ENCODE results near the gene TPRA1. TPM values are rescaled to one million over a fixed set of nuclear protein-coding genes. Genes with fewer than 3 reads are reported as not detected.

TPRA1 gene
- total RNA-seq, 1 experiment from 2014 or later = 35.1 TPM

DNA sequence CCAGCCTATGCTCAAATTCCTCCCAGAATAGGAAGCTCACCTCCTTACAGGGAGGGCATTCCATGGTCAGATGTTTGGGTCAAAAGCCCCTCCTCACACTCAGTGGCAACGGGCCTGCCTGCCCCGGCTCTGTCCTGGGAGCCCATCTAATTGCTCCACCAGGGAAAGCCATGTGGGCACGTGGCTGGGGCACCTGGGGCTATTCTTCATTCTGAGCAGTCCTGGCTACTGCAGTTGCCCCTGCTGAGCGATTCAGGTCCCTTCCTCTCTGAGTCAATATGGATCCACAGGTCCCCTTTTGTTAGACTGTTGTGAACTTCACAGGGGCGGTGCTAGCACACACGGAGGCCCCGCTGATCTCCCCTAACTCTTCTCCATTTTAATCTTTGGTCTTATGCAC lies 39.4 kb downstream of the TPRA1 start:
- Histone ChIP-seq H2AFZ (ENCODE audit: low read depth, low read length, poor library complexity, severe bottlenecking) (no peak overlapping the region), H3K4me3 (replicated peaks in 1 of 2; ENCODE audit: low read depth in 1 of 2, low read length in 2 of 2) (no peak overlapping the region), H3K9me2 (ENCODE audit: insufficient read depth) (no peaks in the 10 kb centered on the region), H3K9ac (ENCODE audit: low read length) (no peak overlapping the region), H3K27ac (ENCODE audit: low read depth, low read length) (no peak overlapping the region), H3K79me2 (ENCODE audit: insufficient read depth, low read length) (no peaks in the 10 kb centered on the region), H3K9me3 (ENCODE audit: control insufficient read depth in 1 of 2, insufficient read depth in 1 of 2, low read depth in 1 of 2, low read length in 2 of 2) (no peaks in the 10 kb centered on the region), H3K36me3 (ENCODE audit: control insufficient read depth in 1 of 2, insufficient read depth in 2 of 2, low read length in 2 of 2) (no peaks in the 10 kb centered on the region), H3K27me3 (ENCODE audit: insufficient read depth, low read length) (no peaks in the 10 kb centered on the region), H3K4me2 (ENCODE audit: low read length) (no peak overlapping the region), H4K20me1 (ENCODE audit: insufficient read depth) (no peaks in the 10 kb centered on the region), H3K4me1 (ENCODE audit: control insufficient read depth in 1 of 2, insufficient read depth in 2 of 2, low read length in 2 of 2) (peaks cover 6 to 19% of the 10 kb centered on the region in 2 experiments; a peak in 3 of 4 replicates)
- TF ChIP-seq POLR2A (IDR thresholded peaks at IDR 0.05; ENCODE audit: borderline replicate concordance, extremely low read depth, insufficient read depth, insufficient read length) (no peak), EGR1 (IDR thresholded peaks at IDR 0.05; ENCODE audit: low read depth) (no peak), EZH2phosphoT487 (IDR thresholded peaks at IDR 0.05; ENCODE audit: borderline replicate concordance) (no peak)
- ChIA-PET POLR2A (no interaction called here), RAD21 (ENCODE audit: low non-redundant PET in 1 of 2, low total read pairs in 2 of 2, uncharacterized antibody in 2 of 2, unreplicated experiment in 2 of 2) (no interaction called here), CTCF (no interaction called here)
- no TSS peak for BruUV-seq (replicated peaks)
- intact Hi-C loops (cut with micrococcal nuclease) = no loop called here
- DNase-seq (ENCODE audit: low read depth, low spot score) (no peak), ATAC-seq (no peak)

DNA sequence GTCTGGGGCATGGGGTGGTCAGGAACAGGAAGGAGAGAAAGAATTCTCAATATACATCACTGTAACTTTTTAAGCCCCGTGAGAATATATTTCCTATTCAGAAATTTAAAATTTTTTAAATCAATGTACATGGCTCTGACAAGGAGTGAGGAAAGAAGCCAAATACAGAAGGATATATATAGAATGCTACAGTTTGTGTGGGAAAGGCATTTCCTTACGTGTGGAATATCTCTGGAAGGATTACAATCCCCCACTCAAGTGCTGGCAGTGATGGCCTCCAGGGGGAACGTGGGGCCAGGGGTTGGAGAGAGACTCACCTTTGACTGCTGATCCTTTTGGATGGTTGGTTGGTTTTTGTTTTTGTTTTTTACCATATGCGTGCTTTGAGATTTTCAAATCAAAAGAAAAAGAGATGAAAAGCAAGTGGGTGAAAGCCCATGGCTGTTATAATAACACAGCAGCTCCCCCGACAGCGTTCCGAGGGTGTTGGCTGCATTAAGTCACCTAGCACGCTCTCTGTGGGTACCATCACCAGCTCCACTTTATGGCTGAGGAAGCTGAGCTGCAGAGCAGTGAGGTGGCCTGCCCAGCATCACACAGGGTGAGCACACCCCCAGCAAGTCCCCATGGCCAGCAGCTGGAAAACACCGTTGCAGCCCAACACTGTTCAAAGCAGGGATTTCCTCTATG lies 39.9 kb downstream of the TPRA1 start:
- CTCF ChIA-PET = no interaction called here
- DNase-seq (ENCODE audit: low read depth, low spot score) = no peak
- no peak overlapping the region for H3K4me2 ChIP-seq (ENCODE audit: low read length)
- no TSS peak for BruUV-seq (replicated peaks)
- H3K79me2 ChIP-seq (ENCODE audit: insufficient read depth, low read length) = no peaks in the 10 kb centered on the region
- POLR2A ChIA-PET = no interaction called here
- no peaks in the 10 kb centered on the region for H3K9me2 ChIP-seq (ENCODE audit: insufficient read depth)
- H3K27ac ChIP-seq (ENCODE audit: low read depth, low read length) = no peak overlapping the region
- H3K36me3 ChIP-seq (ENCODE audit: control insufficient read depth in 1 of 2, insufficient read depth in 2 of 2, low read length in 2 of 2) = no peaks in the 10 kb centered on the region
- H3K4me1 ChIP-seq (ENCODE audit: control insufficient read depth in 1 of 2, insufficient read depth in 2 of 2, low read length in 2 of 2) = peaks cover 6 to 19% of the 10 kb centered on the region in 2 experiments; a peak in 3 of 4 replicates
- intact Hi-C loops (cut with micrococcal nuclease) = no loop called here
- H3K27me3 ChIP-seq (ENCODE audit: insufficient read depth, low read length) = no peaks in the 10 kb centered on the region
- no peak overlapping the region for H3K9ac ChIP-seq (ENCODE audit: low read length)
- H4K20me1 ChIP-seq (ENCODE audit: insufficient read depth) = no peaks in the 10 kb centered on the region
- no peak overlapping the region for H2AFZ ChIP-seq (ENCODE audit: low read depth, low read length, poor library complexity, severe bottlenecking)
- RAD21 ChIA-PET (ENCODE audit: low non-redundant PET in 1 of 2, low total read pairs in 2 of 2, uncharacterized antibody in 2 of 2, unreplicated experiment in 2 of 2) = no interaction called here
- H3K9me3 ChIP-seq (ENCODE audit: control insufficient read depth in 1 of 2, insufficient read depth in 1 of 2, low read depth in 1 of 2, low read length in 2 of 2) = no peaks in the 10 kb centered on the region
- no peak for ATAC-seq
- no peak overlapping the region for H3K4me3 ChIP-seq (replicated peaks in 1 of 2; ENCODE audit: low read depth in 1 of 2, low read length in 2 of 2)
- TF ChIP-seq EZH2phosphoT487 (IDR thresholded peaks at IDR 0.05; ENCODE audit: borderline replicate concordance) (no peak), ZNF274 (IDR thresholded peaks at IDR 0.05; ENCODE audit: low read depth, low read length) (no peak), POLR2AphosphoS5 (IDR thresholded peaks at IDR 0.05; ENCODE audit: low read depth, low read length) (no peak), YY1 (IDR thresholded peaks at IDR 0.05; ENCODE audit: extremely low read depth, insufficient replicate concordance, low read depth, low read length) (no peak), ZFX (IDR thresholded peaks at IDR 0.05) (no peak), CEBPB (IDR thresholded peaks at IDR 0.05; ENCODE audit: low read depth) (no peak), FOSL1 (IDR thresholded peaks at IDR 0.05; ENCODE audit: low read depth) (no peak), TCF7L2 (IDR thresholded peaks at IDR 0.05; ENCODE audit: borderline replicate concordance, extremely low read depth, insufficient read depth, insufficient read length) (no peak), RAD21 (IDR thresholded peaks at IDR 0.05; ENCODE audit: low read depth) (no peak), SIN3A (IDR thresholded peaks at IDR 0.05; ENCODE audit: low read depth) (no peak), SRF (IDR thresholded peaks at IDR 0.05; ENCODE audit: low read depth) (no peak)
- TF ChIP-seq, protein P1, sequence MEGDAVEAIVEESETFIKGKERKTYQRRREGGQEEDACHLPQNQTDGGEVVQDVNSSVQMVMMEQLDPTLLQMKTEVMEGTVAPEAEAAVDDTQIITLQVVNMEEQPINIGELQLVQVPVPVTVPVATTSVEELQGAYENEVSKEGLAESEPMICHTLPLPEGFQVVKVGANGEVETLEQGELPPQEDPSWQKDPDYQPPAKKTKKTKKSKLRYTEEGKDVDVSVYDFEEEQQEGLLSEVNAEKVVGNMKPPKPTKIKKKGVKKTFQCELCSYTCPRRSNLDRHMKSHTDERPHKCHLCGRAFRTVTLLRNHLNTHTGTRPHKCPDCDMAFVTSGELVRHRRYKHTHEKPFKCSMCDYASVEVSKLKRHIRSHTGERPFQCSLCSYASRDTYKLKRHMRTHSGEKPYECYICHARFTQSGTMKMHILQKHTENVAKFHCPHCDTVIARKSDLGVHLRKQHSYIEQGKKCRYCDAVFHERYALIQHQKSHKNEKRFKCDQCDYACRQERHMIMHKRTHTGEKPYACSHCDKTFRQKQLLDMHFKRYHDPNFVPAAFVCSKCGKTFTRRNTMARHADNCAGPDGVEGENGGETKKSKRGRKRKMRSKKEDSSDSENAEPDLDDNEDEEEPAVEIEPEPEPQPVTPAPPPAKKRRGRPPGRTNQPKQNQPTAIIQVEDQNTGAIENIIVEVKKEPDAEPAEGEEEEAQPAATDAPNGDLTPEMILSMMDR (IDR thresholded peaks at IDR 0.05 in 2 of 3, conservative IDR thresholded peaks at IDR 0.05 in 1 of 3; ENCODE audit: borderline replicate concordance in 1 of 3, insufficient read depth in 1 of 3, low read depth in 2 of 3, low read length in 2 of 3) = no peak
- TF ChIP-seq, protein P2, sequence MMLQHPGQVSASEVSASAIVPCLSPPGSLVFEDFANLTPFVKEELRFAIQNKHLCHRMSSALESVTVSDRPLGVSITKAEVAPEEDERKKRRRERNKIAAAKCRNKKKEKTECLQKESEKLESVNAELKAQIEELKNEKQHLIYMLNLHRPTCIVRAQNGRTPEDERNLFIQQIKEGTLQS (IDR thresholded peaks at IDR 0.05) = no peak
- TF ChIP-seq, protein P3, sequence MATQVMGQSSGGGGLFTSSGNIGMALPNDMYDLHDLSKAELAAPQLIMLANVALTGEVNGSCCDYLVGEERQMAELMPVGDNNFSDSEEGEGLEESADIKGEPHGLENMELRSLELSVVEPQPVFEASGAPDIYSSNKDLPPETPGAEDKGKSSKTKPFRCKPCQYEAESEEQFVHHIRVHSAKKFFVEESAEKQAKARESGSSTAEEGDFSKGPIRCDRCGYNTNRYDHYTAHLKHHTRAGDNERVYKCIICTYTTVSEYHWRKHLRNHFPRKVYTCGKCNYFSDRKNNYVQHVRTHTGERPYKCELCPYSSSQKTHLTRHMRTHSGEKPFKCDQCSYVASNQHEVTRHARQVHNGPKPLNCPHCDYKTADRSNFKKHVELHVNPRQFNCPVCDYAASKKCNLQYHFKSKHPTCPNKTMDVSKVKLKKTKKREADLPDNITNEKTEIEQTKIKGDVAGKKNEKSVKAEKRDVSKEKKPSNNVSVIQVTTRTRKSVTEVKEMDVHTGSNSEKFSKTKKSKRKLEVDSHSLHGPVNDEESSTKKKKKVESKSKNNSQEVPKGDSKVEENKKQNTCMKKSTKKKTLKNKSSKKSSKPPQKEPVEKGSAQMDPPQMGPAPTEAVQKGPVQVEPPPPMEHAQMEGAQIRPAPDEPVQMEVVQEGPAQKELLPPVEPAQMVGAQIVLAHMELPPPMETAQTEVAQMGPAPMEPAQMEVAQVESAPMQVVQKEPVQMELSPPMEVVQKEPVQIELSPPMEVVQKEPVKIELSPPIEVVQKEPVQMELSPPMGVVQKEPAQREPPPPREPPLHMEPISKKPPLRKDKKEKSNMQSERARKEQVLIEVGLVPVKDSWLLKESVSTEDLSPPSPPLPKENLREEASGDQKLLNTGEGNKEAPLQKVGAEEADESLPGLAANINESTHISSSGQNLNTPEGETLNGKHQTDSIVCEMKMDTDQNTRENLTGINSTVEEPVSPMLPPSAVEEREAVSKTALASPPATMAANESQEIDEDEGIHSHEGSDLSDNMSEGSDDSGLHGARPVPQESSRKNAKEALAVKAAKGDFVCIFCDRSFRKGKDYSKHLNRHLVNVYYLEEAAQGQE (IDR thresholded peaks at IDR 0.05; ENCODE audit: low read depth) = no peak
